SU-DHL-6 (cell line): ENCODE results near the gene KRT75.

ENCODE experiments used
- H2AFZ ChIP-seq: fragments of 200-600 bp; sonication (generic); 2 replicates; pipeline ENCODE4 v1.6.1; 2014; ENCODE audit warnings: low read depth, mild to moderate bottlenecking, moderate library complexity, mixed read lengths, antibody characterized with exemption, low read length; ENCODE audit not compliant: severe bottlenecking
- H3F3A ChIP-seq: fragments of 200-600 bp; shearing (Covaris generic); 2 replicates; pipeline ENCODE4 v1.6.0; 2016; ENCODE audit warnings: antibody characterized with exemption, mild to moderate bottlenecking; ENCODE audit not compliant: insufficient read depth
- H3K27ac ChIP-seq: fragments of 200-600 bp; sonication (generic); 2 replicates; pipeline ENCODE4 v1.5.1; 2016; ENCODE audit warnings: low read depth, mild to moderate bottlenecking, low read length, moderate library complexity, mixed read lengths
- H3K27me3 ChIP-seq: fragments of 200-600 bp; sonication (generic), shearing (Covaris generic); 2 replicates; pipeline ENCODE4 v1.6.0; 2014; ENCODE audit warnings: mild to moderate bottlenecking, low read length
- H3K36me3 ChIP-seq: fragments of 200-600 bp; sonication (generic); 2 replicates; pipeline ENCODE4 v1.6.1; 2014; ENCODE audit warnings: mild to moderate bottlenecking, low read length, mixed read lengths
- H3K4me2 ChIP-seq: fragments of 300-600, 200-600 bp; shearing (Covaris generic), sonication (generic); 2 replicates; pipeline ENCODE4 v1.6.0; 2014; ENCODE audit warnings: low read length, low read depth, mild to moderate bottlenecking; ENCODE audit not compliant: poor library complexity, severe bottlenecking
- H3K4me3 ChIP-seq: fragments of 200-600 bp; sonication (generic); 2 replicates; pipeline ENCODE4 v1.5.1; 2014; ENCODE audit warnings: antibody characterized with exemption, low read length, mild to moderate bottlenecking, mixed read lengths; ENCODE audit not compliant: insufficient read depth, poor library complexity, severe bottlenecking
- H3K79me2 ChIP-seq: fragments of 200-600 bp; sonication (generic); 2 replicates; pipeline ENCODE4 v1.6.1; 2014; ENCODE audit warnings: mild to moderate bottlenecking, low read length, moderate library complexity; ENCODE audit not compliant: insufficient read depth
- H3K9ac ChIP-seq: fragments of 200-600 bp; sonication (generic); 2 replicates; pipeline ENCODE4 v1.7.0; 2014; ENCODE audit warnings: mild to moderate bottlenecking, low read length
- H3K9me2 ChIP-seq: fragments of 200-600 bp; sonication (generic); replicated peaks from 2 replicates; pipeline ENCODE4 v1.6.1; 2014; ENCODE audit warnings: low read length; ENCODE audit not compliant: insufficient read depth
- H3K9me3 ChIP-seq: fragments of 200-600 bp; sonication (generic); 2 replicates; pipeline ENCODE4 v1.6.1; 2014; ENCODE audit warnings: low read length, mixed read lengths; ENCODE audit not compliant: insufficient read depth
- H4K20me1 ChIP-seq: fragments of 200-600 bp; sonication (generic); 2 replicates; pipeline ENCODE4 v1.6.1; 2014; ENCODE audit warnings: low read depth, mild to moderate bottlenecking, antibody characterized with exemption, low read length, moderate library complexity, mixed read lengths
- EZH2phosphoT487 ChIP-seq: fragments of 200-600 bp; sonication (generic), shearing (Covaris generic); conservative IDR thresholded peaks from 2 replicates; pipeline ENCODE4 v1.6.1; 2018; ENCODE audit warnings: mild to moderate bottlenecking, antibody characterized with exemption, low read length, moderate library complexity, mixed read lengths
- TF ChIP-seq, protein P1 (sequence below): fragments of 200-600 bp; sonication (generic); IDR thresholded peaks from one replicate; pipeline ENCODE4 v1.5.1; 2017; ENCODE audit warnings: antibody characterized with exemption, mild to moderate bottlenecking, low read length, moderate library complexity; ENCODE audit not compliant: insufficient read depth, poor library complexity, severe bottlenecking

The KRT75 gene

DNA sequence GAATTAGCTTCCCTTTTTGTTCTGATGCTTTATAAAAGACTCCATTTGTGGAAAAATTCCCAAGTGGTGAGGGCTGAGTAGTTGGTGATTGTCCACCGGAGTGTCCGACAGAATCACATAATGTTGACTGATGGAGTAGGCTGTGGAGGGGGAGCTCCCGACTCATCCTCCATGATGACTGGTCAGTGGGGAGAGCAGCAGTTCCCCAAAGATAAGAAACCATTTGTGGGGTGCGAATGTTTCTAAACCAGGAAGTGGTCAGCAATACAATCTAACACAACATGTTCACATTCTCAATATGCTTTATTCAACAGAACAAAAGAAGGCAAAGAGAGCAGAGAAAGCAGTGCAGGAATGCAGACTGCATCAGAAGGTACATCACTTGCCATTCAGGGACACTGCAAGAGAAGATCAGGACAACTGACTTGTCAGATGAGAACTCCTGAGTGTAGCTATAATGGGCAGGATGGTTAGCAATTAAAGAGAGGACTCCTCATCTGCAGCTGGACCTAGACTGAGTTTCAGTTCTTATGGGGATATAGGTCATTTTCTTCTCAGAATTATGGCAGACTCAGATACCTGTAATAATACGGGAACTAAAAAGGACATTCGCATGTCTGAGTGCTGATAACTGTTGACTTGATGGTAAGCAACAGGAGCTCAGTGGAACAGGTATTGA is 12.3 kb upstream of the KRT75 start:
- H3K79me2 ChIP-seq, result no peaks in the 10 kb centered on the region
- H3K4me2 ChIP-seq, result no peak overlapping the region
- H3K27me3 ChIP-seq, result no peaks in the 10 kb centered on the region
- no peaks in the 10 kb centered on the region for H3F3A ChIP-seq
- no peaks in the 10 kb centered on the region for H3K9me2 ChIP-seq
- H3K27ac ChIP-seq, result no peak overlapping the region
- H3K9ac ChIP-seq, result no peak overlapping the region
- H4K20me1 ChIP-seq, result no peaks in the 10 kb centered on the region
- no peak overlapping the region for H3K4me3 ChIP-seq
- H3K9me3 ChIP-seq, result no peaks in the 10 kb centered on the region
- no peak overlapping the region for H2AFZ ChIP-seq
- no peaks in the 10 kb centered on the region for H3K36me3 ChIP-seq
- TF ChIP-seq, protein P1, sequence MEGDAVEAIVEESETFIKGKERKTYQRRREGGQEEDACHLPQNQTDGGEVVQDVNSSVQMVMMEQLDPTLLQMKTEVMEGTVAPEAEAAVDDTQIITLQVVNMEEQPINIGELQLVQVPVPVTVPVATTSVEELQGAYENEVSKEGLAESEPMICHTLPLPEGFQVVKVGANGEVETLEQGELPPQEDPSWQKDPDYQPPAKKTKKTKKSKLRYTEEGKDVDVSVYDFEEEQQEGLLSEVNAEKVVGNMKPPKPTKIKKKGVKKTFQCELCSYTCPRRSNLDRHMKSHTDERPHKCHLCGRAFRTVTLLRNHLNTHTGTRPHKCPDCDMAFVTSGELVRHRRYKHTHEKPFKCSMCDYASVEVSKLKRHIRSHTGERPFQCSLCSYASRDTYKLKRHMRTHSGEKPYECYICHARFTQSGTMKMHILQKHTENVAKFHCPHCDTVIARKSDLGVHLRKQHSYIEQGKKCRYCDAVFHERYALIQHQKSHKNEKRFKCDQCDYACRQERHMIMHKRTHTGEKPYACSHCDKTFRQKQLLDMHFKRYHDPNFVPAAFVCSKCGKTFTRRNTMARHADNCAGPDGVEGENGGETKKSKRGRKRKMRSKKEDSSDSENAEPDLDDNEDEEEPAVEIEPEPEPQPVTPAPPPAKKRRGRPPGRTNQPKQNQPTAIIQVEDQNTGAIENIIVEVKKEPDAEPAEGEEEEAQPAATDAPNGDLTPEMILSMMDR, result no peak
- TF ChIP-seq EZH2phosphoT487, result no peak

DNA sequence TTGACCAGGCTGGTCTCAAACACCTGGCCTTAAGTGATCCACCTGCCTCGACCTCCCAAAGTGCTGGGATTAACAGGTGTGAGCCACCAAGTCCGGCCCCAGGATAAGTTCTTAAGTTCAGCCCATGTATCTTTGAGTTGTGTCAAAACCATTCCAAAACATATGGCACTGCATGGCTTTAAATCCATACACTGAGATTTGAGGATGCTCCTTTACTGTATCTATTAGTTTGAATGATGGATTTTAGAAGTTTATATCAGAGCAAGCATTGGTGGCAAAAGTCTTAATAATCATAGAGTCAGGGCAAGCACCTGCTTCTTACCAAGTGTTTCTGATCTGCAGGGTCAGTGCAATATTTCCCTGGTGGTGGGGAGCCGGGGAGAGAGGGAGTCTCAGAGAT is 11.7 kb upstream of the KRT75 start:
- no peak for TF ChIP-seq EZH2phosphoT487
- TF ChIP-seq, protein P1, result no peak
- Histone ChIP-seq H3K36me3 (no peaks in the 10 kb centered on the region), H3K9me2 (no peaks in the 10 kb centered on the region), H3K9me3 (no peaks in the 10 kb centered on the region), H3K4me3 (no peak overlapping the region), H2AFZ (no peak overlapping the region), H3K27me3 (no peaks in the 10 kb centered on the region), H3F3A (no peaks in the 10 kb centered on the region), H3K27ac (no peak overlapping the region), H4K20me1 (no peaks in the 10 kb centered on the region), H3K79me2 (no peaks in the 10 kb centered on the region), H3K4me2 (no peak overlapping the region), H3K9ac (no peak overlapping the region)

DNA sequence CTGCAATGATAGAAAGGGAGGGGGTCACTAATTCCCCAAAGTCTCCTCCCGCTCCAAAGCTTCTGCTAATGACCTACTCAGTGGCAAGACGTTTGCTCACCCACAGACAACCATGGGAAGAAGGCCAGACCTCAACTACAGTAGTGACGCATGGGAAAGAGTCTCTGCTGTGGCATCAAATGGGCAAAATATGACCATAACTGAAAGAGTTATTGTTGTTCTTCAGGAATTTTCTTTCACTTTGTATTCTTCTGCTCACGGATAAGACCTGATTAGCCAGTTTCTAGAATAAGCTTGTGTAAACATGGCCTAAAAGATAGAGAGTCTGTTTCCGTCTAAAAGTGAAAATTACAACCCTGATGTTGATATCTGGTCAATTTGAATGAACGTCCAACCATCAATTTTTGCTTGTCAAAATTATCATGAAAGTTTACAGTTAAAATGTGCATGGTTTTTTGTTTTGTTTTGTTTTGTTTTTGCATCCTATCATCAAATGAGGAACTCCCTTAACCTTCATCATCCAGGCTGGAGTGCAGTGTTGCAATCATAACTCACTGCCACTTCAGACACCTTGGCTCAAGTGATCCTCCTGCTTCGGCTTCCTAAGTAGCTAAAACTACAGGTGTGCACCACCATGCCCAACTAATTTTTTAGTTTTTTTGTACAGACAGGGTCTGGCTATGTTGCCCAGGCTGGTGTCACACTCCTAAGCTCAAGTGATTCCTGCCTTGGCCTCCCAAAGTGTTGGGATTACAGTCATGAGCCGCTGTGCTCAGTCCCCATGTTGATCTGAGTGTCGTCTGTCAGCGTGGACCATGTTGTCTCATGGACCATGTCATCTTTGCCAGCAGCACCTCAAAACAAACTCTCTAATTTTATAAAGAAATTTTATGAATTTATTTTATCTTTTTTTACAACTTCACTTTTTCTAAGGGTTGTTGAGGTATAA is 10.8 kb upstream of the KRT75 start:
- Histone ChIP-seq H3K9ac (no peak overlapping the region), H3K4me3 (no peak overlapping the region), H3K79me2 (no peaks in the 10 kb centered on the region), H3K27me3 (no peaks in the 10 kb centered on the region), H2AFZ (no peak overlapping the region), H3K36me3 (no peaks in the 10 kb centered on the region), H3K4me2 (no peak overlapping the region), H3K9me2 (no peaks in the 10 kb centered on the region), H4K20me1 (no peaks in the 10 kb centered on the region), H3K27ac (no peak overlapping the region), H3K9me3 (no peaks in the 10 kb centered on the region), H3F3A (no peaks in the 10 kb centered on the region)
- TF ChIP-seq EZH2phosphoT487, result no peak
- TF ChIP-seq, protein P1, result no peak
